Fibroblast of lung (primary cell): Measurements from ENCODE around the gene KDM3A. TPM values are rescaled to one million over a fixed set of nuclear protein-coding genes. Genes with fewer than 3 reads are reported as not detected.

Source experiments
- DNase-seq, 2 donors: peaks; one replicate each; pipeline versions ENCODE4 v3.0.0 to v3.0.0-alpha.2; 2010; ENCODE audit warnings: low read depth in 2 of 2
- H2AFZ ChIP-seq: 2 replicates; pipeline ENCODE4 v1.5.1; 2012; ENCODE audit warnings: low read length, control low read depth, inconsistent platforms
- H3K27ac ChIP-seq: 2 replicates; pipeline ENCODE4 v1.5.1; 2011; ENCODE audit warnings: low read length, control low read depth; ENCODE audit not compliant: insufficient read depth
- H3K27me3 ChIP-seq: 2 replicates; pipeline ENCODE4 v1.5.1; 2011; ENCODE audit warnings: mild to moderate bottlenecking, low read length; ENCODE audit not compliant: control insufficient read depth, insufficient read depth
- H3K36me3 ChIP-seq: 2 replicates; pipeline ENCODE4 v1.5.1; 2011; ENCODE audit warnings: low read length; ENCODE audit not compliant: control insufficient read depth, insufficient read depth
- H3K4me1 ChIP-seq: 2 replicates; pipeline ENCODE4 v1.5.1; 2011; ENCODE audit warnings: low read length; ENCODE audit not compliant: control insufficient read depth, insufficient read depth; ENCODE audit errors: extremely low read depth
- H3K4me2 ChIP-seq: 2 replicates; pipeline ENCODE4 v1.5.1; 2011; ENCODE audit warnings: low read length, control low read depth; ENCODE audit not compliant: insufficient read depth; ENCODE audit errors: extremely low read depth
- H3K4me3 ChIP-seq, 4 experiments: fragments of 200-600 bp in 1 of 4; sonication (generic) in 1 of 4; replicated peaks in 1 of 4; 2 replicates each; pipeline ENCODE4 v1.5.1; 2011 to 2016; ENCODE audit warnings: low read length in 4 of 4, low read depth in 3 of 4, mild to moderate bottlenecking in 3 of 4, control low read depth in 2 of 4, inconsistent platforms in 1 of 4, mixed read lengths in 1 of 4; ENCODE audit not compliant: insufficient read depth in 1 of 4; ENCODE audit errors: control extremely low read depth in 1 of 4
- H3K79me2 ChIP-seq: 2 replicates; pipeline ENCODE4 v1.5.1; 2012; ENCODE audit warnings: mild to moderate bottlenecking, low read length, inconsistent platforms; ENCODE audit not compliant: control insufficient read depth, insufficient read depth
- H3K9ac ChIP-seq: 2 replicates; pipeline ENCODE4 v1.5.1; 2011; ENCODE audit warnings: mild to moderate bottlenecking, low read length, control low read depth; ENCODE audit not compliant: insufficient read depth
- H3K9me3 ChIP-seq: 2 replicates; pipeline ENCODE4 v1.5.1; 2012; ENCODE audit warnings: low read depth, low read length; ENCODE audit not compliant: control insufficient read depth, insufficient read depth
- H4K20me1 ChIP-seq: 2 replicates; pipeline ENCODE4 v1.5.1; 2011; ENCODE audit warnings: low read length; ENCODE audit not compliant: control insufficient read depth, insufficient read depth; ENCODE audit errors: extremely low read depth
- EZH2 ChIP-seq: IDR thresholded peaks from 2 replicates; pipeline ENCODE4 v1.5.1; 2012; ENCODE audit warnings: low read length, control low read depth, mild to moderate bottlenecking; ENCODE audit errors: missing control alignments
- polyA plus RNA-seq, 2 donors: library from polyadenylated mRNA; depleted of rRNA in 1 of 2; stranded (reverse) in 1 of 2; unstranded in 1 of 2; fragments of >200 nt; gene quantifications; 2 replicates each; pipeline ENCODE4 v1.2.1, GENCODE V29; 2011 to 2012; ENCODE audit warnings: missing spikeins in 1 of 2
- total RNA-seq: library from RNA; depleted of rRNA; stranded (reverse); fragments of >200 nt; gene quantifications from 2 replicates; pipeline ENCODE4 v1.2.1, GENCODE V29; 2014
- TF ChIP-seq, protein P1 (sequence below), 2 donors: IDR thresholded peaks in 1 of 2; conservative IDR thresholded peaks in 1 of 2; 1 replicate in 1 of 2; 2 replicates in 1 of 2; pipeline ENCODE4 v1.5.1; 2011 to 2012; ENCODE audit warnings: low read length in 2 of 2, control low read depth in 1 of 2, inconsistent platforms in 1 of 2, low read depth in 1 of 2, mild to moderate bottlenecking in 1 of 2

Gene KDM3A
- total and polyA plus RNA-seq, 2 donors (not counting 1 experiment from before 2014, with no cell fraction given), result 20.5 to 26.0 TPM

DNA sequence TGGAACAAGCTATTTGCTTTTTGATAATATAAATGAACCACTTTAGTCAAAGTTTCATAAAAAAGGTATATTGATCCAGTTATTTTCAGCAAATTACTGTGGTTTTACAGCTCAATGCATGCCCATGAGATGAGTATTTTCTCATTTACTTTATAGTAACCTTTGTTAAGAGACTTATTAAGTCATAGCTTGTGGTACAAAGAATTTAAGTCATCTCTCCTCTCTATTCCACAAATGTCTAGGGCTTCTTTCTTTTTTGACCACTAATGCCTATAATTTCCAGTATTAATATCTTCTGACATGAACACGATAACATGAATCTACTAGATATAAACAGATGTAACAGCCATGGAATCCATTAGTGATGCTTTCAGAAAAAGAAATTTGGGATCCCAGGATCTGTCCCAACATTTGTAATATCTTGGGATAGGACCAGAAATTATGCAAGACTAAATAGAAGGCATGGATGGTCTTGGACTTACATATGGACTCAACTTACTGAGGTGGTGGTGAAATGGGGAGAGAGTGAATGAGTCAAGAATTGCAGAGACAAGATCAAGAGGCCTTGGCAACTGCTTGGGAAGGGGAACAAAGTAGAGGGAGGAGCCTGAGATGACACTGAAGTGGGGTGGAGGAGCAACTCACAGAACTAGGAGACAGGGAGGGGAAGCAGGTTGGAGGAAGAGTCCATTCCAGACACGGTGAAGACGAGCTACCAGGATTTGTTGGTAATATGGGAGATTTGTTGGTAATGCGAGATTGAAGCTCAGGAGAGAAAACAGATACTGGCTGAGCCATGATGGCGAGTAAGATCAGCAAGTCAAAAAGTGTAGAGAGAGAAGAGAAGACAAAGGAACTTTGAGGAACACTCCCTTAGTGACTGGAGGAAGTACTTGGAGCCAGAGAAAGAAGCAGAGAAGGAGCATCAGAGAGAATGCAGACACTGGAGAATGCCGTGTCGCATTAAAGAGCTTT, 42.4 kb upstream of the KDM3A start:
- H3K27me3 ChIP-seq, result no peaks in the 10 kb centered on the region
- TF ChIP-seq EZH2, result no peak
- TF ChIP-seq, protein P1, sequence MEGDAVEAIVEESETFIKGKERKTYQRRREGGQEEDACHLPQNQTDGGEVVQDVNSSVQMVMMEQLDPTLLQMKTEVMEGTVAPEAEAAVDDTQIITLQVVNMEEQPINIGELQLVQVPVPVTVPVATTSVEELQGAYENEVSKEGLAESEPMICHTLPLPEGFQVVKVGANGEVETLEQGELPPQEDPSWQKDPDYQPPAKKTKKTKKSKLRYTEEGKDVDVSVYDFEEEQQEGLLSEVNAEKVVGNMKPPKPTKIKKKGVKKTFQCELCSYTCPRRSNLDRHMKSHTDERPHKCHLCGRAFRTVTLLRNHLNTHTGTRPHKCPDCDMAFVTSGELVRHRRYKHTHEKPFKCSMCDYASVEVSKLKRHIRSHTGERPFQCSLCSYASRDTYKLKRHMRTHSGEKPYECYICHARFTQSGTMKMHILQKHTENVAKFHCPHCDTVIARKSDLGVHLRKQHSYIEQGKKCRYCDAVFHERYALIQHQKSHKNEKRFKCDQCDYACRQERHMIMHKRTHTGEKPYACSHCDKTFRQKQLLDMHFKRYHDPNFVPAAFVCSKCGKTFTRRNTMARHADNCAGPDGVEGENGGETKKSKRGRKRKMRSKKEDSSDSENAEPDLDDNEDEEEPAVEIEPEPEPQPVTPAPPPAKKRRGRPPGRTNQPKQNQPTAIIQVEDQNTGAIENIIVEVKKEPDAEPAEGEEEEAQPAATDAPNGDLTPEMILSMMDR (conservative IDR thresholded peaks at IDR 0.05 in 1 of 2, IDR thresholded peaks at IDR 0.05 in 1 of 2; ENCODE audit: low read depth in 1 of 2, low read length in 2 of 2), result no peak
- H3K4me3 ChIP-seq, result no peak overlapping the region
- DNase-seq, result peak in 1 of 2 donors; percentile 59
- H3K9me3 ChIP-seq, result no peaks in the 10 kb centered on the region
- no peak overlapping the region for H3K4me2 ChIP-seq
- no peaks in the 10 kb centered on the region for H3K79me2 ChIP-seq
- H3K27ac ChIP-seq, result no peak overlapping the region
- H3K9ac ChIP-seq, result no peak overlapping the region
- no peaks in the 10 kb centered on the region for H3K4me1 ChIP-seq
- no peaks in the 10 kb centered on the region for H3K36me3 ChIP-seq
- no peaks in the 10 kb centered on the region for H4K20me1 ChIP-seq
- no peak overlapping the region for H2AFZ ChIP-seq

- no peaks in the 10 kb centered on the region for H3K9me3 ChIP-seq
- no peak overlapping the region for H3K27ac ChIP-seq
- no peaks in the 10 kb centered on the region for H3K36me3 ChIP-seq
- H3K4me1 ChIP-seq, result no peaks in the 10 kb centered on the region
- TF ChIP-seq EZH2, result no peak
- TF ChIP-seq, protein P1 (conservative IDR thresholded peaks at IDR 0.05 in 1 of 2, IDR thresholded peaks at IDR 0.05 in 1 of 2; ENCODE audit: low read depth in 1 of 2, low read length in 2 of 2), result no peak
- H2AFZ ChIP-seq, result no peak overlapping the region
- DNase-seq, result peak in 1 of 2 donors; percentile 36
- H3K27me3 ChIP-seq, result no peaks in the 10 kb centered on the region
- H3K4me2 ChIP-seq, result no peak overlapping the region
- no peak overlapping the region for H3K4me3 ChIP-seq
- no peak overlapping the region for H3K9ac ChIP-seq
- H3K79me2 ChIP-seq, result no peaks in the 10 kb centered on the region
- no peaks in the 10 kb centered on the region for H4K20me1 ChIP-seq
Measured at GRCh38 chr2:86400321-86400720, 40.9 kb upstream of the KDM3A start.

GRCh38 chr2:86410581-86410980, 30.6 kb upstream of the KDM3A start:
- H3K4me3 ChIP-seq, result no peak overlapping the region

More at GRCh38 chr2:86410581-86410980, 30.6 kb upstream of the KDM3A start:
- Histone ChIP-seq H3K27ac (no peak overlapping the region), H4K20me1 (no peaks in the 10 kb centered on the region), H3K27me3 (peaks cover 3% of the 10 kb centered on the region), H3K4me1 (no peaks in the 10 kb centered on the region), H3K9ac (no peak overlapping the region), H3K9me3 (no peaks in the 10 kb centered on the region), H2AFZ (no peak overlapping the region), H3K79me2 (no peaks in the 10 kb centered on the region), H3K36me3 (no peaks in the 10 kb centered on the region), H3K4me2 (no peak overlapping the region)
- no peak for DNase-seq
- no peak for TF ChIP-seq EZH2
- TF ChIP-seq, protein P1 (conservative IDR thresholded peaks at IDR 0.05 in 1 of 2, IDR thresholded peaks at IDR 0.05 in 1 of 2; ENCODE audit: low read depth in 1 of 2, low read length in 2 of 2), result no peak
